Liver (tissue), 9 donors: ENCODE results near the gene BTG4. TPM values are rescaled to one million over a fixed set of nuclear protein-coding genes. Genes with fewer than 3 reads are reported as not detected.

ENCODE experiments used
- DNase-seq: peaks from one replicate; pipeline ENCODE4 v3.0.0-alpha.2; 2017; ENCODE audit warnings: low spot score
- H3K27ac ChIP-seq, 2 donors: one replicate each; pipeline ENCODE4 v1.7.0; 2013; ENCODE audit warnings: inconsistent platforms in 2 of 2, low read length in 2 of 2, control low read depth in 1 of 2, low read depth in 1 of 2, mild to moderate bottlenecking in 1 of 2
- H3K27me3 ChIP-seq, 4 donors: one replicate each; pipeline versions ENCODE4 v1.6.1 to v1.7.0; 2013; ENCODE audit warnings: low read length in 3 of 4, inconsistent platforms in 1 of 4, mild to moderate bottlenecking in 1 of 4, moderate library complexity in 1 of 4; ENCODE audit not compliant: control insufficient read depth in 4 of 4, insufficient read depth in 4 of 4
- H3K36me3 ChIP-seq, 4 donors: one replicate each; pipeline versions ENCODE4 v1.6.1 to v1.7.0; 2013; ENCODE audit warnings: low read length in 3 of 4, mild to moderate bottlenecking in 3 of 4, low read depth in 1 of 4, moderate library complexity in 1 of 4; ENCODE audit not compliant: control insufficient read depth in 4 of 4, insufficient read depth in 3 of 4
- H3K4me1 ChIP-seq, 4 donors: one replicate each; pipeline versions ENCODE4 v1.6.1 to v1.7.0; 2013; ENCODE audit warnings: low read length in 3 of 4, mild to moderate bottlenecking in 3 of 4, moderate library complexity in 1 of 4; ENCODE audit not compliant: control insufficient read depth in 4 of 4, insufficient read depth in 4 of 4
- H3K4me3 ChIP-seq, 3 donors: one replicate each; pipeline versions ENCODE4 v1.6.1 to v1.7.0; 2013; ENCODE audit warnings: low read length in 3 of 3, control low read depth in 1 of 3, low read depth in 1 of 3, mild to moderate bottlenecking in 1 of 3
- H3K9ac ChIP-seq, 2 donors: one replicate each; pipeline ENCODE4 v1.7.0; 2013; ENCODE audit warnings: low read length in 2 of 2, mild to moderate bottlenecking in 2 of 2, moderate library complexity in 2 of 2, control low read depth in 1 of 2, low read depth in 1 of 2
- H3K9me3 ChIP-seq, 4 donors: one replicate each; pipeline versions ENCODE4 v1.6.1 to v1.7.0; 2013; ENCODE audit warnings: low read length in 3 of 4; ENCODE audit not compliant: control insufficient read depth in 4 of 4
- ATF3 ChIP-seq: IDR thresholded peaks from 2 replicates; pipeline ENCODE4 v1.6.1; 2016; ENCODE audit warnings: antibody characterized with exemption
- CTCF ChIP-seq: fragments of 150-350 bp; IDR thresholded peaks from 2 replicates; pipeline ENCODE4 v1.5.1; 2017; ENCODE audit warnings: improper control_type of control experiment, low read depth, low read length; ENCODE audit not compliant: missing input control
- EGR1 ChIP-seq, 2 donors: IDR thresholded peaks; 2 replicates each; pipeline ENCODE4 v1.6.1; 2016 to 2018; ENCODE audit warnings: antibody characterized with exemption in 2 of 2, low read depth in 2 of 2
- FOXA1 ChIP-seq: IDR thresholded peaks from 2 replicates; pipeline ENCODE4 v1.6.1; 2016; ENCODE audit warnings: antibody characterized with exemption
- FOXA2 ChIP-seq: IDR thresholded peaks from 2 replicates; pipeline ENCODE4 v1.6.1; 2016; ENCODE audit warnings: antibody characterized with exemption
- HNF4A ChIP-seq, 2 donors: conservative IDR thresholded peaks; 2 replicates each; pipeline ENCODE4 v1.6.1; 2016; ENCODE audit warnings: antibody characterized with exemption in 2 of 2, mild to moderate bottlenecking in 2 of 2
- HNF4G ChIP-seq: IDR thresholded peaks from 2 replicates; pipeline ENCODE4 v1.6.1; 2016; ENCODE audit warnings: antibody characterized with exemption
- JUND ChIP-seq, 2 donors: IDR thresholded peaks; 2 replicates each; pipeline ENCODE4 v1.6.1; 2016; ENCODE audit warnings: antibody characterized with exemption in 2 of 2
- MAX ChIP-seq: IDR thresholded peaks from 2 replicates; pipeline ENCODE4 v1.6.1; 2016; ENCODE audit warnings: antibody characterized with exemption
- REST ChIP-seq: IDR thresholded peaks from 2 replicates; pipeline ENCODE4 v1.6.1; 2016; ENCODE audit warnings: antibody characterized with exemption, mild to moderate bottlenecking
- RXRA ChIP-seq, 2 donors: IDR thresholded peaks; 2 replicates each; pipeline ENCODE4 v1.6.1; 2017 to 2018; ENCODE audit warnings: antibody characterized with exemption in 2 of 2, mild to moderate bottlenecking in 1 of 2
- SP1 ChIP-seq: IDR thresholded peaks from 2 replicates; pipeline ENCODE4 v1.6.1; 2018; ENCODE audit warnings: antibody characterized with exemption, mild to moderate bottlenecking
- TAF1 ChIP-seq: conservative IDR thresholded peaks from 2 replicates; pipeline ENCODE4 v1.6.1; 2016; ENCODE audit warnings: antibody characterized with exemption, mild to moderate bottlenecking
- YY1 ChIP-seq: IDR thresholded peaks from 2 replicates; pipeline ENCODE4 v1.6.1; 2016; ENCODE audit warnings: antibody characterized with exemption, mild to moderate bottlenecking
- WGBS: extraction: QIAGEN DNeasy Blood & Tissue Kit; methylation state at CpG from one replicate; pipeline ENCODE4 v1.1.7; 2013; 5-methylcytosine and 5-hydroxymethylcytosine counted together
- polyA plus RNA-seq, 2 donors: library from polyadenylated mRNA; stranded (reverse) in 1 of 2; unstranded in 1 of 2; fragments of 200-250 nt in 1 of 2; fragments of >200 nt in 1 of 2; fragmentation: Nextera tagmentation in 1 of 2; extraction: Ambion mirVana in 1 of 2; gene quantifications; one replicate each; pipeline versions ENCODE4 v1.2.1 to v1.2.3, GENCODE V29; 2013 to 2015
- total RNA-seq, 2 donors: library from RNA; depleted of rRNA; stranded (reverse); fragments of >200 nt; gene quantifications; one replicate each; pipeline ENCODE4 v1.2.3, GENCODE V29; 2014
- donor health status: healthy.
- donor health status: healthy.
- donor health status: healthy.
- donor health status: healthy.
- donor health status: healthy.

The BTG4 gene
- total and polyA plus RNA-seq, 4 donors, result not detected

GRCh38 chr11:111461460-111462235 lies 50.5 kb downstream of the BTG4 start:
- Histone ChIP-seq H3K9ac (no peak overlapping the region), H3K4me1 (no peaks in the 10 kb centered on the region), H3K9me3 (no peaks in the 10 kb centered on the region), H3K36me3 (no peaks in the 10 kb centered on the region), H3K4me3 (no peak overlapping the region), H3K27me3 (peaks cover 0 to 2% (median 0%) of the 10 kb centered on the region in 4 donors), H3K27ac (no peak overlapping the region)
- DNase-seq, result no peak
- no peak for TF ChIP-seq FOXA2
- TF ChIP-seq ATF3, result no peak
- TF ChIP-seq YY1, result no peak
- 81% methylated on average over 11 of the region's 11 CpGs for WGBS

GRCh38 chr11:111460856-111461255 lies 51.3 kb downstream of the BTG4 start:
- DNase-seq, result no peak
- Histone ChIP-seq H3K36me3 (no peaks in the 10 kb centered on the region), H3K4me3 (no peak overlapping the region), H3K9ac (no peak overlapping the region), H3K27ac (no peak overlapping the region), H3K4me1 (no peaks in the 10 kb centered on the region), H3K27me3 (peaks cover 0 to 2% (median under 1%) of the 10 kb centered on the region in 4 donors), H3K9me3 (no peaks in the 10 kb centered on the region)
- TF ChIP-seq RXRA (IDR thresholded peaks at IDR 0.05) (no peak), SP1 (no peak), FOXA1 (no peak), YY1 (no peak), TAF1 (no peak), HNF4A (conservative IDR thresholded peaks at IDR 0.05) (no peak), CTCF (no peak), MAX (no peak), JUND (IDR thresholded peaks at IDR 0.05) (no peak), FOXA2 (no peak), HNF4G (no peak)
- WGBS, result 75% methylated on average over 5 of the region's 5 CpGs

GRCh38 chr11:111460340-111460739 lies 51.8 kb downstream of the BTG4 start:
- H3K9ac ChIP-seq, result no peak overlapping the region
- DNase-seq, result no peak
- H3K4me3 ChIP-seq, result no peak overlapping the region
- no peaks in the 10 kb centered on the region for H3K9me3 ChIP-seq
- WGBS, result 84% methylated on average over 4 of the region's 4 CpGs
- H3K27me3 ChIP-seq, result peaks cover 0 to 2% (median under 1%) of the 10 kb centered on the region in 4 donors
- TF ChIP-seq REST (no peak), JUND (IDR thresholded peaks at IDR 0.05) (no peak), EGR1 (IDR thresholded peaks at IDR 0.05; ENCODE audit: low read depth in 2 of 2) (no peak), ATF3 (no peak), FOXA2 (no peak), SP1 (no peak)
- H3K4me1 ChIP-seq, result no peaks in the 10 kb centered on the region
- H3K27ac ChIP-seq, result no peak overlapping the region
- H3K36me3 ChIP-seq, result no peaks in the 10 kb centered on the region
